ENCODE results near the gene MAPK6.
A peak's percentile ranks its signal among the peaks of the same experiment; 100 is the strongest.
"Not testable (repeated sequence)": the region's sequence is repeated elsewhere in the genome, so short reads cannot be mapped to it uniquely, and the experiment has no call there.

MAPK6 gene

DNA sequence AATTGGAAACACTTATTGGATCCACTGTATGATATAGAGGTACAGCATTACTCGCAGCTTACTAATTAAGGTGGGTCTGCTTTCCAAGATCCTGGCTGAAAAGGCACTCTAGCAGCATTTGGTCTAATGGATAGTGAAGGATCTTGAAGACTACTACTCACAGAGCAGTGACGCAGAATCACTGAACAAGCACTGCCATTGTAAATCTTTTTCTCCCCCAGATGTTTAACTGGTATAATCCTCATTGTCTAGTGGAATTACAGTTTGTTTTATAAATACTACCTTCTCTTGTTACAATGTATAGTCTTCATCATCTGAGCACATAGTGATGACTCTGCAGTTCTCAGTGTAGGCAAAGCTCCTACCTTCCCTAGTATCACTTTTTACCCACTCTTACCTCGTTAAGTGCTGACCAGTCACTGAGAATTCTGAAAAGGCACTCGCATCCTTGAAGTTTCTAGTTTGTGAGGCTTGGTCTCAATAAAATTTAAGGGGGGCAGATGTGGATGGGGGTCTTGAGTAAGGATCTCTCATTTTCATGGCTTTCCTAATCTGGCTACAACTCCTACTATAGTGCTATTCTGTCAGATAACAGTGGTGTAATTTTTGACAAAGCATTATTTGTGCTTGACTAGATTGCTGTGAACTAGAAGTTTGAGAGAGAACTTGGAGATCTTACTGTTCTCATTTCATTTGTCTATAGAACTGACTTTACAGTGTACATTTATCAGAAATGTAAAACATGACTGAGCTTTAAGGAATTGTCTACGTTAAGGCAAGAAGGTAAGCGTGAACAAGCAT is 23.2 kb downstream of the MAPK6 start:
- DNase-seq (ENCODE audit: low spot score): no peak

DNA sequence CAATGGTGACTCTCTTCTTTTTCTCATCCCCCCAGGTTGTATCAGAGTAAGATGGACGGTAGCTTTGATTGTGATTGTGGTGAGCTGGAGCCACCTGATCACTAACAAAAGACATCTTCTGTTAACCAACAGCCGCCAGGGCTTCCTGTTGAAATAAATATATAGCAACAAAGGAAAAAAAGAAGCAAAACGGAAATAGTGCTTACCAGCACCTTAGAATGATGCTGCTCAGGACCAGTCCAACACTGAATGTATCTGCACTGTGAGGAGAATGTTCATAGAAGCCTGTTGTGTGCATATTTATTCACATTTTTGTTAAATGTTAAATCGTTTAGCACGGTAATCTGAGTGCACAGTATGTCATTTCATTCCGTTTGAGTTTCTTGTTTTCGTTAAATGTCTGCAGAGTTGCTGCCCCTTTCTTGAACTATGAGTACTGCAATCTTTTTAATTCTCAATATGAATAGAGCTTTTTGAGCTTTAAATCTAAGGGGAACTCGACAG is 26.8 kb downstream of the MAPK6 start:
- not testable (repeated sequence) for DNase-seq (ENCODE audit: low spot score)

DNA sequence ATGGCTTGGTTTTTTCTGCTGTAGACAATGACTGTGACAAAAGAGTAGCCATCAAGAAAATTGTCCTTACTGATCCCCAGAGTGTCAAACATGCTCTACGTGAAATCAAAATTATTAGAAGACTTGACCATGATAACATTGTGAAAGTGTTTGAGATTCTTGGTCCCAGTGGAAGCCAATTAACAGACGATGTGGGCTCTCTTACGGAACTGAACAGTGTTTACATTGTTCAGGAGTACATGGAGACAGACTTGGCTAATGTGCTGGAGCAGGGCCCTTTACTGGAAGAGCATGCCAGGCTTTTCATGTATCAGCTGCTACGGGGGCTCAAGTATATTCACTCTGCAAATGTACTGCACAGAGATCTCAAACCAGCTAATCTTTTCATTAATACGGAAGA is 27.5 kb downstream of the MAPK6 start:
- not testable (repeated sequence) for DNase-seq (ENCODE audit: low spot score)

DNA sequence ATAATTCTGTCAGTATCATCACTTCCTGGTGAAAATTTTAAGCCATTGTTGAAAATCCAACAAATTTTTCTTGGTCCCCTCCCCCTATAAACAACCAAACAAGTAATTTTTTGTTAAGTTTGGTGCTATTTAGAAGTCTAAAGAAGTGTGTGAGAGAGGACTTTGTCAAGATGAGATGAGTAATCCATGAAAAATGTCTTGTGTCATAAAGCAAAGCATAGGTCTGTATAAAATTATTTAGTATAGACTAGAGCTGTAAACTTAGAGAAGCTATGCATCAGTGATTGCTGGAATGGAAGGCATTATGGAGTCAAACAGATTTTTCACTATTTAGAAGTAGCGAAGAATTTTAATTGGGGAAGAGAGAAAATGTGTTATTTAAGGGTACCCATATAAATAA is 31.4 kb downstream of the MAPK6 start:
- DNase-seq (ENCODE audit: low spot score): no peak

DNA sequence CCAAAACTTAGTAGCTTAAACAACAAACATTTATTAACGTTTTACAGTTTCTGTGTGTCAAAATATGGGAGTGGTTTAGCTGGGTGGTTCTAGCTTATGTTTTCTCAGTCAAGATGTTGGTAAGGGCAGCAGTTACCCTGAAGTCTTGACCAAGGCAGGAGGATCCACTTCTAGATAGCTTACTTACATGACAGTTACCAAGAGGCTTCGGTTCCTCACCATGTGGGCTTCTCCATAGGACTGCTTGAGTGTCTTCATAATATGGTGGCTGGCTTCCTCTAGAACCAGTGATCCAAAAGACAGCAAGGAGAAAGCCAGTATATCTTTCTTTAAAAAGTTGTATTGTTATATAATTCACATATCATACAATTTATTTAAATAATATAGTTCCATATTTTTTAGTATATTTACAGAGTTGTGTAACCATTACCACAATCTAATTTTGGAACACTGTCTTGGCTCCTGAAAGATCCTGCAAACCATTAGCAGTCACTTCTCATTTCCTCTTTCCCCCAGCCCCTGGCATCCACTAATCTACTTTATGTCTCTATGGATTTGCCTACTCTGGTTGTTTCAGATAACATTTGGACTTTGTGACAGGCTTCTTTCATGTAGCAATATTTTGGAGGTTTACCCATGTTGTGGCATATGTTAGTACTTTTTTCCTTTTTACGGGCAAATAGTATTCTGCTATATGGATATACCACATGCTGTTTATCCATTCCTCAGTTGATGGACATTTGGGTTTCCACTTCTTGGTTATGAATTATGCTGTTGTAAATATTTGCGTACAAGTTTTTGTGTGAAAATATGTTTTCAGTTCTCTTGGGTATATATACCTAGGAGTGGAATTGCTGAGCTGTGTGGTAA is 33.3 kb downstream of the MAPK6 start:
- DNase-seq (ENCODE audit: low spot score): no peak

DNA sequence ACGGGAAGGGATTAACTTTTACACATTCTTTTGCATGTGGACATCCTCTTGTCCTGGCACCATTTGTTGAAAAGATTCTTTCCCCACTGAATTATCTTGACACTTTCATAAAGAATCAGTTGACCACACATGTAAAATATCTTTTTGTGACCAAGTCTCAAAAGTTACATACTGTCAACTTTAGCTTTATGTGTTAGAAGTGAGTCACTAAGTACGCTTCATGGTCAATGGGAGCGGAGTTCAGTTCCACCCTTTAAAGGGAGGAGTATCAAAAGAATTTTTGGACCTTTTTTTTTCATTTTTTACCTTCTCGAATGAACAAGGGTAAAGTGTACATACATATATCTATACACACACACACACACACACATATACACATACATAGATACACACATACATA is 35.4 kb downstream of the MAPK6 start:
- DNase-seq (ENCODE audit: low spot score): no peak

DNA sequence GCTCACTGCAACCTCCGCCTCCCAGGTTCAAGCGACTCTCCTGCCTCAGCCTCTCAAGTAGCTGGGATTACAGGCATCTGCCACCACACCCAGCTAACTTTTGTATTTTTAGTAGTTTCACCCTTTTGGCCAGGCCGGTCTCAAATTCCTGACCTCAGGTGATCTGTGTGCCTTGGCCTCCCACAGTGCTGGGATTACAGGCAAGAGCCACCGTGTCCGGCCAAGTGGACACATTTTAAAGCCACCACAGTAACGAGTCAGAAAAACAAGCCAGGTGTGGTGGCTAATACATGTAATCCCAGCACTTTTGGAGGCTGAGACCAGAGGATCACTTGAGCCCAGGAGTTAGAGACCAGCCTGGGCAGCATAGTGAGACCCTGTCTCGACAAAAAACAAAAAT is 35.8 kb downstream of the MAPK6 start:
- not testable (repeated sequence) for DNase-seq (ENCODE audit: low spot score)

DNA sequence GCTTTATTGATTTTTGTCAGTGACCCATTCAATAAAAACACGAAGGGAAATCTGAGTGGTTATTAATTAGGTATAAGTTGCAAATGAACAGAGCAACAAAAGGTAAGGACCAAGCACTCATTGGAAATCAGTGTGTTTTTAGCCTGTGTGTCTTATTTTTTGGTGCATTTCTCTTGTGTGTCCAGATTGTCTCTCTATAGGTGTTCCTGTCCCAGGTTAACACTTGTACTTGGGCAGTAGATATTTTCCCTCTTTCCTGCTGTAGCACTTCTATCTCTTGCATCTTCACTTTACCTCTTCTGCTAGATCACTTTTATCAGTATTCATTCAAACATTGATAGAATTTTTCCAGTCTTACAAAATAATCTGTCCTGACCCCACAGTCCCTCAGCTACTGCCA is 37.0 kb downstream of the MAPK6 start:
- DNase-seq (ENCODE audit: low spot score): no peak

DNA sequence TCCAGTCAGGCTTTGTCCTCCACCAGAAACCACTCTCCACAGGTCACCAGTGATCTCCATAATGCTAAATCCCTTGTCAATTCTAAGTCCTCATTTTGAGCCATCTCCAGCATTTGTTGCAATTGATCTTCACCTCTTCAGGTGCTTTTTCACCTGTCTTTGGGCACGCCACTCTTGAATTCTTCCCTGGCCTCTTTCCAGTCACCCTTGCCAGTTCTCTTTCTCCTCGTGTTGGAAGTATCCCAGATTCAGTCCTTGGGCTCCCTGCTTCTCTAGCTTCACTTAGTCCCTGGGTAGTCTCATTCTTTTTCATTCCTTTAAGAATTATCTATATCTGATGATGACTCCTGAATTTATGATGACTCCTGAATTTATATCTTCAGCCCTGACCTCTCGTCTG is 37.5 kb downstream of the MAPK6 start:
- DNase-seq (ENCODE audit: low spot score): no peak

DNA sequence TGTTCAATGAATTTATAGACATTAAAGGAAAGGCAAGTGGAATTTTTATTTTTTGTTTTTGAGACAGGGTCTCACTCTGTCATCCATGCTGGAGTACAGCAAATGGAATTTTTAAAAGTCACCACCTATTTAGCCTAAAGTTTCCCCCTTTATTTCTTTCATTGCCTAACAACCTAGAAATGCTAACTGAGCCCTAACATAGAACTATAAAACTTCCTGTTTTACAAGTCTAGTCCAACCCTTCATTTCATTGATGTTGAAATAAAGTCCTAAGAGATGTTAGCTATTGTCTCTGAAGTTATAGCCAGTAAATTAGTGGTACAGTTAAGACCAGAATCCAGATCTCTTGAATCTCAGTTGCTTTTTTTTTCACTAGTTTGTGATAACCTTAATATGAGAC is 39.0 kb downstream of the MAPK6 start:
- DNase-seq (ENCODE audit: low spot score): no peak

DNA sequence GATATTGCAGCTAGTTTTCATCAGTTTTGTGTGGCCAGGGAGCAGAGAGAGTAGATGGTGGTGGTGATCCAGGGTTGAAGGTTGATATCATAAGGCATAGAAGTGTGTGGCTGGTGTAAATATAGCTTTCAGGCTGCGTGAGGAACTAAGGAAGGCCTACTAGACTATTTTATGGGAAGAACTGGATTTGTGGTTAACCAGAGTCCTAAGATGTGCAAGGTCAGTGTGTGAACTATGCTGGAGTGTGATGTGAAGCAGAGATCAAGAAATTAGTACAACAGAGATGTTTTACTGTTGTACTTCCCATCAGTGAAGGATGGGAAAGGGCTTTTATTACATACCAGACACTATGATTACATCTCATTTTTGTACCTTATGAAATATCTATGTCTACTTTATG is 41.5 kb downstream of the MAPK6 start:
- no peak for DNase-seq (ENCODE audit: low spot score)

DNA sequence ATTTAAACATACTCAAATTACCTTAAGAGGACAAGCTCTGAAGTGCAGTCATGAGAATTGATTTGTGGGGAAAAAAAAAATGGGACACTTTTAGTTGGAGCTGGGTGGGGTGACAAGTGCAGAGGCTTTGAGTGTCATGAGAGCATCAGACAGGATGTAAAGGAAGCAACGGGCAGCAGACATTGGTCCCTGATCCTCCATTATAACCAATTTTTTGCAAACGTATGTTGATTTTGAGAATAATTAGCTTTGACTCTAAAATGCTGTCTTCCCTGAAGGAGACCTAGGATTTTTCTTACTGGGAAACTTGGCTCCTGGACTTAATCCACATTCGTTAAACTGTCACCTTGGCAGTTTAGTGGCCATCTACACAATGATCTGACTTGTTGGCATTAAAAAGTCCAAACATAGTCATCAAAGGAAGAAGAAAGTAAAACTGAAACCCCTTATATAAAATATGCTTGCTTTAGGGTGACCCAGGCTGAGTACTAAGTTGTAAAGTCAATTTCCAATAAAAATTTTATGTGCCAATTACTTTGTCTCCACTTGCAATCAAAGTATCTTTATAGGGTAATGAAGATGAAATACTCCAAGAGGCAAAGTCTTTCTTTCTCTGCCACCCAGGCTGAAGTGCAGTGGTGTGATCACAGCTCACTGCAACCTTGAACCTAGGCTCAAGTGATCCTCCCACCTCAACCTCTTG is 48.0 kb downstream of the MAPK6 start:
- no peak for DNase-seq (ENCODE audit: low spot score)

DNA sequence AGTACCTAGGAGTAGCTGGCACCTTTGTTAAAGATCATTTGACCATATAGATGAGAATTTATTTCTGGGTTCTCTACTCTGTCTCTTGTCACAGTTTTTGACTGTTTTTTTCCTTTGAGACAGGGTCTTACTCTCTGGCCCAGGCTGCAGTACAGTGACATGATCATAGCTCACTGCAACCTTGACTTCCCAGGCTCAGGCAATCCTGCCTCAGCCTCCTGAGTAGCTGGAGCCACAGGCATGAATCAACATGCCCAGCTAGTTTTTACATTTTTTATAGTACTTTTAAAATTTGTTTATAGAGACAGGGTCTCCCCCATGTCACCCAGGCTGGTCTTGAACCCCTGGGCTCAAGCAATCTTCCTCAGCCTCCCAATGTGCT is 48.5 kb downstream of the MAPK6 start:
- no peak for DNase-seq (ENCODE audit: low spot score)

DNA sequence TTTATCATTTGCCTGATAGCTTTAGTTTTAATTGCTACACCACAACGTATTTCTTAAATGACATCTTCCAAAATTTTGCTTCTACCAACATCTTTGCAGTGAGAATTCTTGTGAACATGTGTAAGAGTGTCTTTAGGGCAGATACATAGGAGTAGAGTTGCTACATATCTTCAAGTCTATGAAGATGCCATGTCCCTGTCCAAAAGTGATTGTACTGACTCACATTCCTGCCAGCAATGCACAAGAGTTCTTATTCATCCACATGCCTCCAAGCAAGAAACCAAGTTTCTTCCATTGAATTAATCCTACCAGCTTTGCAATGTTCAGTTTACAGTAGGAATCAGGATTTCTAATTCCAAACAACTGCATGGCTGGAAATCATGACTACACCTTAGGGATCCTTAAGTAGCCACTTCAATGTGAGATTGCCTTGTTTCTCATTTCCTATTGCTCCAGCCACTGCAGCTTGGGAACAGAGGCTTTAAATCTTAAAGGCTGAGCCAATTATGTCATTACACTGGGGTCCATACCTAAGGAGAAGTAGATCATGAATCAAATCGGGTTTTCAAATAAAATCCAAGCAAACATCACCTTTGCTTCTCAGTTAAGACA is 49.1 kb downstream of the MAPK6 start:
- DNase-seq (ENCODE audit: low spot score): no peak

DNA sequence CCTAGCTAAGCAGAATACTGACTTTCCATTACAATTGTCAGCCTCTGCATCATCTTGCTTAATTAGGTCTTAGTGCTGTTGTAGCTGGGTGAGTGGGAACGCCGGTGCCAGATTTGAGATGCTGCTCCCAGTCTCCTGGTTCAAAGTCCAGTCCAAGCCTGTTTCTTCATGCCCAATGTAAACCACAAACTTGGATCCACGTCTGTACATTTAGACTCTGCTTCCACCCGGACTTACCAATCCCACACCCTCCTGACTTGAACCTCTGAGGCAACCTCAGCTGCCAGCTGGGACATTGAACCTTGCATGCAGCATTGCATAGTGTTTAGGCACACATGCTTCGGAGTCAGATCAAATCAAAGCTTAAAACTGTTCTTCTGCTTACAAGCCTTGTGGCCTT is 50.5 kb downstream of the MAPK6 start:
- DNase-seq (ENCODE audit: low spot score): no peak

DNA sequence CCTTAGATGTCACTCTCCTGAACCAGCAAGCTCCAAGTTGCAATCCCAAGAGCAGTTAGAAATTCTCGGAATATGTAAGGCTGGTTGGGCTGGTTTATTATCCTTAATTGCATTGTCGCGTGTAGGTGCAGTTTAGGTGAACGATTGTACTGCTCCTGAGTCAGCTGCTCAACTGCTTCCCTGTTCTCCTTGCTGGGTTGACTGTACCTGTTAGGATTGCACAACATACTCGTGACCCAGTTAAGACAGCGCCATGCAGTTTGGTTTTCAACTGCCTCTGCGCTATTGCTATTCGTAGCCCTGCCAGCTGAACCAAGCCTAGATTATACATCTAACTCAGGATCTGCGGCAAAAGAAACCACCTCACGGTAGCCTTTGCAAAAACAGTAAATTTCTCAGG is 52.6 kb downstream of the MAPK6 start:
- DNase-seq (ENCODE audit: low spot score): no peak

DNA sequence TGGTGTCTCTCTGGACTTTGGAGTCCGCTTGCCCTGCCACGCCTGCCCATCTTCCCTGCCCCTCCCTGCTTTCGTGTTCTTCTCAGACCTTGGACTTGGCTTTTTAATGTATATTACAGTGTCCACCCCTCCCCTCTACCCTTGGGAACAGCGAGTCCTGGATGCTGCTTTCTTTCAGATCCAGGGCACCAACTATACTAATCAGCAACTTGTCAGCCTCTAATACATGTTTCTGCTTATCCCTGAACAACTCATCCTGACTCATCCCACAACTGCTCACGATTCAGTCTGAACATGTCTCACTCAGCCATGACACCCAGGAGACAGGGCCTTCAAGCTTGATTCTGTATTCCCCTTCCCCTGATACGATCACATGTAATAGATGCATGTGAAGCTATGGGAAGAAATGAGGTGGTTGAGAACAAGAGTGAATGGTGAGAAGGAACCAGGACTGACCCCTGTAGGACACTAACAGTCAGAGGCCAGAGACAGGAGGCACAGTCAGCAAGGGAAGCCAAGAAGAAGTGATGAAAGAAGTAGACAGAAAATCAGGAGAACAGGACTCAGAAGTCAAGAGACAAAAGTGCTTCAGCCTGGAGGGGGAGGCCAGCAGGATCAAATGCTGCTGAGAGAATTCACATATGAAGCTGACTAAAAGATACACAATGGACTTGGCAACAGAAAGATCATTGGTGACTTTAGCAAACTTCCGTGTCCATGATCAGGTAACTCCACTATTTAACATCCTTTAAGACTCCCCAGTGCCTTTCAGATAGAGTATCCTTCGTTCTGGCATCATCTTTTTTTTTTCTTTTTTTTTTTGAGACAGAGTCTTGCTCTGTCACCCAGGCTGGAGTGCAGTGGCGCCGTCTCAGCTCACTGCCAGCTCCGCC is 58.1 kb downstream of the MAPK6 start:
- DNase-seq (ENCODE audit: low spot score): no peak

DNA sequence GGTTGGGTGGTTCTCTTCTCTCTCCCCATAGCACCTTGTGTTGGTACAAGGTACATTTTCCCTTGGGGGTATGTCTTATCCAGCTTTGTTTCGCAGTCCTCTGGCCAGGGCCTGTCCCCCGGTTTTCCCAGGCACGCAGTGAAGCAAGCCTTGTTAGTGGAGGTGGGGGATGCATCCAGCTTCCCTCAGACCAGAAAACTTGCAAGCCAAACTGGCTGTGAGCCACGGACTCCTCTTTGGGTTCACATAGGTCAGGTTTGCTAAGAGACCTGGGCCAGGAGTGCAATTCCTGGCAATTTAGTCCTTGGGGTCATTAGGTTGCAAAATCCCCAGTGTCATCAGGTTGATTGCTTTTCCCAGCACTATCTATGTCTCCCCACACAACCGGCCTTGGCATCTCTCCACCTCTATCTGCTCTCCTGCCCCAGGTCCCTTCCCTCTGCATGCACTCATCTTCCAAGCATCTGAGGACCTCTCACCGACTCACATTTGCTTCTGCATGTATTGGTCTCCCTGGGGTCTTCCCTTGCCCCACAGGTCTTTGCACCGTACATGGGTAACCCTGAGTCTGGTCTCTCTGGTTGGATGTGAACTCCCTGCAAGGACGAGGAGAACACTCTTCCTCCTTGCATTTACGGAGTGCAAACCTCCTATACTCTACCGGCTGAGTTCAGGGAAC is 59.3 kb downstream of the MAPK6 start:
- DNase-seq (ENCODE audit: low spot score): no peak

DNA sequence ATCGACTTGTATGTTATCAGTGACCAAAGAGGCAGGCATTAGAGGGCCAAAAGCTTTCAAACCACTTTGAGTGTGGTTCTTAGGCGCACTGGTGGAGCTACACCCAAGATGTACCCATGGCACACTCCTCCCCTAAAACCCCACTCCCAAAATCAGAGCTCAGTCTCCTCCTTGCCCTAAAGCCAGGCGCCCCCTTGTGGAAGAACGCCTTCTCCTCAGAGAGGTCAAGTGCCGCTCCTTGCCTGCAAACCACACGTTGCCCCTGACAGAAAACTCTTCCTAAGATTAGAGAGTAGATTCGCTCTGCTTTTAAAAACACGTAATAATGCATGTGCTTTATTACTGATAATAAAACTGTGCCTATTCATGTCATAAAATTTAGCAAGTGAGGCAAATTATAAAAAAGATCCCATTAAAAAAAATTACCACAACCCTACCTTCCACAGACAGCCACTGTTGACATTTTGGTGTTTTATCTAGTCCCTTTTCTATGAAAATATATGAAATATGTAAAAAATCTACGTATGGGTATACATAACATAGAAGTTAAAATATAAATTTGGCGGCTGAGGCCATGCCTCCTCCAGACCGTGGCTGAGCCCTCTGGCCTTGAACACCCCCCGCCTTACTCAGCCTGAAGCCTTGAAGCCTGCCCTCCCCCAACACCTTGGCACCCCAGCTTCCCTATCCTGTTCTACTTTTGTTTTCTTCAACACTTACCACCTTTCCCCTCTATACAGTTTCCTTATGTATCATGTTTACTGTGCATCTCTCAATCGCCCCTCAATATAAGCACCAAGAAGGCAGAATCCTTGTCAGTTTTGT is 60.1 kb downstream of the MAPK6 start:
- peak; percentile 78 for DNase-seq (ENCODE audit: low spot score)

DNA sequence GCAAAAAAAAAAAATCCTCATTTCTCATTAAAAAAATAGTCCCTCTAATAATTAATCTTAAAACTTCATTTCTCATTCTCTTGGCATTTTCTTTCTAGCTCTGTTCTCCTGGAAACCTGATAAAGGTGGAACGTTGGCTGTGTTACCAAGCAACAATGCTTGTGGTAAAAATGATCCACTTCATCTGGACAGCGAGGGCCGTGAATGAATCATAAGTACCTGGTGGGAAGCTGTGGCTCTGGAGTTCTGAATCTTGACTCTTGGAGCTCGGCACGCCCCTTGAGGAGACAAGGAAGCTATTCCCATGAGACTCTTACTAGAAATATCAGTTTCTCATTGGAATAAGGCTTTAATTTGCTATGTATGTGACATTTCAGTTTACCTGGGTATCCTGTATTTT is 61.0 kb downstream of the MAPK6 start:
- DNase-seq (ENCODE audit: low spot score): no peak
